Mesenchymal stem cell (in vitro differentiated cells and primary cell): Measurements from ENCODE around the gene PPP1R10.
A peak's percentile ranks its signal among the peaks of the same experiment; 100 is the strongest.

ENCODE experiments used
- DNase-seq: peaks from one replicate; pipeline ENCODE4 v3.0.0-alpha.2; 2013
- H2AFZ ChIP-seq: one replicate; pipeline ENCODE4 v1.6.1; 2013; ENCODE audit warnings: low read depth, mild to moderate bottlenecking, control low read depth, inconsistent platforms, low read length, moderate library complexity
- H2AK5ac ChIP-seq: 2 replicates; pipeline ENCODE4 v1.6.1; 2013; ENCODE audit warnings: low read length, moderate library complexity, mild to moderate bottlenecking, inconsistent platforms; ENCODE audit not compliant: severe bottlenecking
- H2BK120ac ChIP-seq: one replicate; pipeline ENCODE4 v1.6.1; 2013; ENCODE audit warnings: low read depth, mild to moderate bottlenecking, inconsistent platforms, low read length, moderate library complexity
- H2BK12ac ChIP-seq, 2 experiments: one replicate each; pipeline ENCODE4 v1.6.1; 2013; ENCODE audit warnings: inconsistent platforms in 2 of 2, low read length in 2 of 2, mild to moderate bottlenecking in 2 of 2, moderate library complexity in 2 of 2, control low read depth in 1 of 2
- H2BK15ac ChIP-seq: one replicate; pipeline ENCODE4 v1.6.1; 2013; ENCODE audit warnings: mild to moderate bottlenecking, low read depth, inconsistent platforms; ENCODE audit not compliant: poor library complexity, severe bottlenecking
- H2BK5ac ChIP-seq: 2 replicates; pipeline ENCODE4 v1.6.1; 2013; ENCODE audit warnings: low read depth, mild to moderate bottlenecking, low read length, control low read depth, inconsistent platforms; ENCODE audit not compliant: poor library complexity, severe bottlenecking
- H3K14ac ChIP-seq, 2 experiments: one replicate each; pipeline ENCODE4 v1.6.1; 2013; ENCODE audit warnings: inconsistent platforms in 2 of 2, low read length in 2 of 2, control low read depth in 1 of 2, mild to moderate bottlenecking in 1 of 2, moderate library complexity in 1 of 2
- H3K18ac ChIP-seq, 2 experiments: one replicate each; pipeline ENCODE4 v1.6.1; 2013; ENCODE audit warnings: inconsistent platforms in 2 of 2, low read length in 2 of 2, control low read depth in 1 of 2, low read depth in 1 of 2, mild to moderate bottlenecking in 1 of 2
- H3K23ac ChIP-seq, 2 experiments: one replicate each; pipeline ENCODE4 v1.6.1; 2013; ENCODE audit warnings: inconsistent platforms in 2 of 2, low read length in 2 of 2, mild to moderate bottlenecking in 2 of 2, moderate library complexity in 2 of 2, control low read depth in 1 of 2
- H3K27ac ChIP-seq: 2 replicates; pipeline ENCODE4 v1.5.1; 2013; ENCODE audit warnings: mild to moderate bottlenecking, moderate library complexity, low read length, control low read depth, inconsistent platforms; ENCODE audit not compliant: poor library complexity, severe bottlenecking
- H3K27me3 ChIP-seq, 2 experiments: 2 replicates each; pipeline versions ENCODE4 v1.6.1 to v1.7.0; 2013; ENCODE audit warnings: low read length in 2 of 2, mild to moderate bottlenecking in 2 of 2, moderate library complexity in 2 of 2, control low read depth in 1 of 2, inconsistent platforms in 1 of 2; ENCODE audit not compliant: control insufficient read depth in 1 of 2, insufficient read depth in 1 of 2
- H3K36me3 ChIP-seq, 2 experiments: 2 replicates each; pipeline versions ENCODE4 v1.6.1 to v1.7.0; 2013; ENCODE audit warnings: low read length in 2 of 2, control low read depth in 1 of 2, inconsistent platforms in 1 of 2, low read depth in 1 of 2, mild to moderate bottlenecking in 1 of 2; ENCODE audit not compliant: insufficient read depth in 2 of 2, control insufficient read depth in 1 of 2
- H3K4ac ChIP-seq, 2 experiments: one replicate each; pipeline ENCODE4 v1.6.1; 2013; ENCODE audit warnings: inconsistent platforms in 2 of 2, low read length in 2 of 2, mild to moderate bottlenecking in 2 of 2, moderate library complexity in 2 of 2, control low read depth in 1 of 2, low read depth in 1 of 2
- H3K4me1 ChIP-seq: 2 replicates; pipeline ENCODE4 v1.6.1; 2013; ENCODE audit warnings: low read depth, low read length, control low read depth; ENCODE audit not compliant: control insufficient read depth, insufficient read depth
- H3K4me2 ChIP-seq: 2 replicates; pipeline ENCODE4 v1.6.1; 2013; ENCODE audit warnings: low read length, mild to moderate bottlenecking, inconsistent platforms; ENCODE audit not compliant: poor library complexity, severe bottlenecking
- H3K4me3 ChIP-seq, 2 experiments: 2 replicates each; pipeline versions ENCODE4 v1.5.1 to v1.7.0; 2013; ENCODE audit warnings: low read length in 2 of 2, mild to moderate bottlenecking in 2 of 2, control low read depth in 1 of 2, low read depth in 1 of 2; ENCODE audit not compliant: insufficient read depth in 1 of 2
- H3K79me1 ChIP-seq: replicated peaks from 2 replicates; pipeline ENCODE4 v1.6.1; 2013; ENCODE audit warnings: mild to moderate bottlenecking, control low read depth, low read length, inconsistent platforms; ENCODE audit not compliant: poor library complexity, severe bottlenecking
- H3K9ac ChIP-seq: 2 replicates; pipeline ENCODE4 v1.7.0; 2013; ENCODE audit warnings: mild to moderate bottlenecking, low read length, moderate library complexity
- H3K9me3 ChIP-seq: 2 replicates; pipeline ENCODE4 v1.7.0; 2013; ENCODE audit warnings: mild to moderate bottlenecking, low read length; ENCODE audit not compliant: control insufficient read depth
- H4K8ac ChIP-seq: one replicate; pipeline ENCODE4 v1.6.1; 2013; ENCODE audit warnings: inconsistent platforms, mild to moderate bottlenecking, low read length, moderate library complexity
- H4K91ac ChIP-seq: one replicate; pipeline ENCODE4 v1.6.1; 2013; ENCODE audit warnings: mild to moderate bottlenecking, low read length, inconsistent platforms
- WGBS: methylation state at CpG from one replicate; pipeline ENCODE4 v1.1.7; 2013; ENCODE audit warnings: mixed read lengths; 5-methylcytosine and 5-hydroxymethylcytosine counted together

The PPP1R10 gene

GRCh38 chr6:30614044-30614842 lies 2.8 kb downstream of the PPP1R10 start:
- H4K91ac ChIP-seq, result no peak overlapping the region
- no peak overlapping the region for H2BK12ac ChIP-seq
- H2AK5ac ChIP-seq, result peak overlapping the region; percentile 74

GRCh38 chr6:30613251-30614043 lies 3.6 kb downstream of the PPP1R10 start:
- peak overlapping the region in 1 of 2 experiments; percentile 97 for H3K4me3 ChIP-seq
- H2AFZ ChIP-seq, result no peak overlapping the region
- H3K18ac ChIP-seq, result no peak overlapping the region
- H3K36me3 ChIP-seq, result peaks cover 9 to 43% of the 10 kb centered on the region in 2 experiments
- peak overlapping the region; percentile 97 for H3K27ac ChIP-seq
- peaks cover 7% of the 10 kb centered on the region for H3K4me1 ChIP-seq
- no peak overlapping the region for H2BK12ac ChIP-seq
- H3K9ac ChIP-seq, result peak overlapping the region; percentile 100
- H3K4me2 ChIP-seq, result no peak overlapping the region
- no peak overlapping the region for H2AK5ac ChIP-seq
- peaks cover 9% of the 10 kb centered on the region for H3K79me1 ChIP-seq
- no peak overlapping the region for H3K23ac ChIP-seq
- no peak overlapping the region for H2BK120ac ChIP-seq
- H2BK5ac ChIP-seq, result no peak overlapping the region
- H2BK15ac ChIP-seq, result no peak overlapping the region
- H3K9me3 ChIP-seq, result no peaks in the 10 kb centered on the region
- H3K14ac ChIP-seq, result no peak overlapping the region
- peak; percentile 36 for DNase-seq
- no peak overlapping the region for H4K91ac ChIP-seq
- H4K8ac ChIP-seq, result no peak overlapping the region
- H3K27me3 ChIP-seq, result no peaks in the 10 kb centered on the region
- no peak overlapping the region for H3K4ac ChIP-seq

More at GRCh38 chr6:30614044-30614842, 2.8 kb downstream of the PPP1R10 start:
- peak overlapping the region; percentile 100 for H3K9ac ChIP-seq
- H2BK5ac ChIP-seq, result peak overlapping the region; percentile 63
- no peak overlapping the region for H3K23ac ChIP-seq
- H3K18ac ChIP-seq, result peak overlapping the region in 1 of 2 experiments; percentile 73
- H3K79me1 ChIP-seq, result peaks cover 1% of the 10 kb centered on the region
- H3K27ac ChIP-seq, result peak overlapping the region; percentile 97
- no peak for DNase-seq
- H3K4me1 ChIP-seq, result peaks cover 7% of the 10 kb centered on the region
- H3K4me2 ChIP-seq, result peak overlapping the region; percentile 72
- no peak overlapping the region for H2BK15ac ChIP-seq
- no peak overlapping the region for H2BK120ac ChIP-seq
- H4K8ac ChIP-seq, result peak overlapping the region; percentile 36
- peaks cover 4 to 37% of the 10 kb centered on the region in 2 experiments for H3K36me3 ChIP-seq
- 76% methylated on average over 7 of the region's 8 CpGs for WGBS
- H3K14ac ChIP-seq, result no peak overlapping the region
- H3K9me3 ChIP-seq, result no peaks in the 10 kb centered on the region
- no peak overlapping the region for H3K4ac ChIP-seq
- H3K27me3 ChIP-seq, result no peaks in the 10 kb centered on the region
- no peak overlapping the region for H2AFZ ChIP-seq
- peak overlapping the region in 1 of 2 experiments; percentile 97 for H3K4me3 ChIP-seq

- H2AFZ ChIP-seq, result no peak overlapping the region
- DNase-seq, result peak; percentile 57
- no peak overlapping the region for H3K4me2 ChIP-seq
- no peak overlapping the region for H3K4me3 ChIP-seq
- no peak overlapping the region for H2BK5ac ChIP-seq
- no peak overlapping the region for H2BK120ac ChIP-seq
- H2BK15ac ChIP-seq, result no peak overlapping the region
- peaks cover 11% of the 10 kb centered on the region for H3K79me1 ChIP-seq
- no peak overlapping the region for H4K91ac ChIP-seq
- H3K4me1 ChIP-seq, result peaks cover 7% of the 10 kb centered on the region
- no peak overlapping the region for H3K14ac ChIP-seq
- WGBS, result 83% methylated on average over 5 of the region's 6 CpGs
- peaks cover 9 to 50% of the 10 kb centered on the region in 2 experiments for H3K36me3 ChIP-seq
- H4K8ac ChIP-seq, result no peak overlapping the region
- H3K9ac ChIP-seq, result peak overlapping the region; percentile 100
- no peak overlapping the region for H2BK12ac ChIP-seq
- H3K27ac ChIP-seq, result peak overlapping the region; percentile 97
- H3K23ac ChIP-seq, result no peak overlapping the region
- no peak overlapping the region for H3K18ac ChIP-seq
- no peaks in the 10 kb centered on the region for H3K27me3 ChIP-seq
- H2AK5ac ChIP-seq, result peak overlapping the region; percentile 78
- no peaks in the 10 kb centered on the region for H3K9me3 ChIP-seq
- no peak overlapping the region for H3K4ac ChIP-seq
Observed at GRCh38 chr6:30612687-30613248, 4.3 kb downstream of the PPP1R10 start.

DNA sequence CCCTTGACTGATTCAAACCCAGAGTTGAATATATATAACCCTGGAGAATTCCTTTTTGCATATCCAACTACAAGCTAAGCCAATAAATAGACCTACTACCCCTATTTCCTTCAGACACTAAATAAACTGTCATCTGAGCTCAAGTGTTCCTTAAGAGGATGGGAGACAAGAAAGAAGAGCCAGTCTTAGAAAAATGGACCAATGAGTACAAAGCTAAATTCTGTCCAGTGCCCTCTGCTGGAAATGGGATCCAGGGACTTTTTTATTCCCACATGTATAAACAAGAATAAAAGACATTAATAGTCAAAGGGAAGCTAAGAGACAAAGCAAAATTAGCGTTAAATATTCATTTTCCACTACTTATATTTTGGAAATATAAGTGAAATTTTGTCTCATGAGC lies 4.8 kb downstream of the PPP1R10 start:
- peak overlapping the region; percentile 97 for H3K27ac ChIP-seq
- peaks cover 11% of the 10 kb centered on the region for H3K79me1 ChIP-seq
- no peak overlapping the region for H3K18ac ChIP-seq
- peaks cover 9 to 55% of the 10 kb centered on the region in 2 experiments for H3K36me3 ChIP-seq
- peak; percentile 68 for DNase-seq
- no peak overlapping the region for H2BK15ac ChIP-seq
- H3K27me3 ChIP-seq, result no peaks in the 10 kb centered on the region
- H3K4me3 ChIP-seq, result no peak overlapping the region
- WGBS, result no CpG with 5 or more reads among the region's 1 CpG
- H3K14ac ChIP-seq, result no peak overlapping the region
- peak overlapping the region; percentile 100 for H3K9ac ChIP-seq
- no peak overlapping the region for H4K8ac ChIP-seq
- H2BK120ac ChIP-seq, result no peak overlapping the region
- no peaks in the 10 kb centered on the region for H3K9me3 ChIP-seq
- no peak overlapping the region for H2BK5ac ChIP-seq
- H3K4me2 ChIP-seq, result no peak overlapping the region
- no peak overlapping the region for H2AFZ ChIP-seq
- H3K23ac ChIP-seq, result no peak overlapping the region
- no peak overlapping the region for H2AK5ac ChIP-seq
- no peak overlapping the region for H3K4ac ChIP-seq
- H2BK12ac ChIP-seq, result no peak overlapping the region
- H3K4me1 ChIP-seq, result peaks cover 7% of the 10 kb centered on the region
- H4K91ac ChIP-seq, result no peak overlapping the region
